Testis (tissue), 2 donors: ENCODE data around the gene FHOD1.

Source experiments
- CTCF ChIP-seq, 3 experiments: fragments of 450-650 bp in 2 of 3; fragments of 200-600 bp in 1 of 3; sonication (generic) in 1 of 3; IDR thresholded peaks; one replicate each; pipeline ENCODE4 v1.5.1; 2016 to 2019; ENCODE audit warnings: antibody characterized with exemption in 3 of 3, mild to moderate bottlenecking in 2 of 3, moderate library complexity in 1 of 3
- POLR2A ChIP-seq: fragments of 450-650 bp; IDR thresholded peaks from one replicate; pipeline ENCODE4 v1.6.1; 2017; ENCODE audit warnings: antibody characterized with exemption, mild to moderate bottlenecking, moderate library complexity

GRCh38 chr16:67242138-67242730 lies 5.0 kb downstream of the FHOD1 start:
- no peak for TF ChIP-seq CTCF (IDR thresholded peaks at IDR 0.05)
- TF ChIP-seq POLR2A = no peak
